GM23338 (cell line): ENCODE data around the gene COL4A2. TPM values are rescaled to one million over a fixed set of nuclear protein-coding genes. Genes with fewer than 3 reads are reported as not detected.

Experiments
- ATAC-seq: fragments of 200-7000 bp; cut with Tn5 transposase; 3 replicates; pipeline ENCODE4 v1.9.1; 2020
- DNase-seq: peaks from one replicate; pipeline ENCODE4 v3.0.0-alpha.2; 2015; ENCODE audit warnings: low spot score
- H2AFZ ChIP-seq: fragments of 200-600 bp; sonication (generic); 2 replicates; pipeline ENCODE4 v1.8.0; 2016; ENCODE audit warnings: antibody characterized with exemption, mild to moderate bottlenecking, moderate library complexity
- H3F3A ChIP-seq: fragments of 200-600 bp; sonication (generic); replicated peaks from 2 replicates; pipeline ENCODE4 v1.8.0; 2017; ENCODE audit warnings: antibody characterized with exemption, mixed run types, low read depth
- H3K27ac ChIP-seq: fragments of 200-600 bp; sonication (generic); 2 replicates; pipeline ENCODE4 v1.6.1; 2016; ENCODE audit warnings: low read depth
- H3K27me3 ChIP-seq: fragments of 200-600 bp; sonication (generic); 2 replicates; pipeline ENCODE4 v1.8.0; 2016; ENCODE audit warnings: mild to moderate bottlenecking, mixed run types, moderate library complexity; ENCODE audit not compliant: insufficient read depth
- H3K36me3 ChIP-seq: fragments of 200-600 bp; sonication (generic); 2 replicates; pipeline ENCODE4 v1.8.0; 2016; ENCODE audit warnings: mild to moderate bottlenecking; ENCODE audit not compliant: insufficient read depth
- H3K4me1 ChIP-seq: fragments of 200-600 bp; sonication (generic); 2 replicates; pipeline ENCODE4 v1.8.0; 2016; ENCODE audit warnings: mild to moderate bottlenecking, moderate library complexity; ENCODE audit not compliant: insufficient read depth
- H3K4me2 ChIP-seq: fragments of 200-600 bp; sonication (generic); 2 replicates; pipeline ENCODE4 v1.7.1; 2017; ENCODE audit warnings: mixed run types
- H3K4me3 ChIP-seq: fragments of 200-600 bp; sonication (generic); 2 replicates; pipeline ENCODE4 v1.6.1; 2016; ENCODE audit warnings: mixed run types
- H3K79me2 ChIP-seq: fragments of 200-600 bp; sonication (generic); replicated peaks from 2 replicates; pipeline ENCODE4 v1.8.0; 2017; ENCODE audit warnings: mild to moderate bottlenecking; ENCODE audit not compliant: insufficient read depth
- H3K9me2 ChIP-seq: fragments of 200-600 bp; sonication (generic); 2 replicates; pipeline ENCODE4 v1.8.0; 2017; ENCODE audit not compliant: insufficient read depth
- H4K20me1 ChIP-seq: fragments of 200-600 bp; sonication (generic); replicated peaks from 2 replicates; pipeline ENCODE4 v1.8.0; 2017; ENCODE audit warnings: mild to moderate bottlenecking; ENCODE audit not compliant: insufficient read depth
- H3K27ac Mint-ChIP-seq: 2 replicates; pipeline ENCODE4 v1.8.0; 2020; ENCODE audit warnings: inconsistent platforms, mild to moderate bottlenecking, moderate library complexity, mixed read lengths
- H3K27me3 Mint-ChIP-seq: 3 replicates; pipeline ENCODE4 v1.8.0; 2022; ENCODE audit warnings: low read depth, mild to moderate bottlenecking, moderate library complexity, mixed read lengths, inconsistent platforms; ENCODE audit not compliant: insufficient read depth, poor library complexity
- H3K36me3 Mint-ChIP-seq: 3 replicates; pipeline ENCODE4 v1.8.0; 2021; ENCODE audit warnings: low read depth, mild to moderate bottlenecking, inconsistent platforms, moderate library complexity, mixed read lengths
- H3K4me1 Mint-ChIP-seq: 3 replicates; pipeline ENCODE4 v1.8.0; 2020; ENCODE audit warnings: mild to moderate bottlenecking, inconsistent platforms, mixed read lengths
- H3K4me3 Mint-ChIP-seq: 3 replicates; pipeline ENCODE4 v1.8.0; 2021; ENCODE audit warnings: moderate library complexity, mild to moderate bottlenecking, inconsistent platforms, mixed read lengths
- H3K9me3 Mint-ChIP-seq: 3 replicates; pipeline ENCODE4 v1.8.0; 2020; ENCODE audit warnings: moderate library complexity, mild to moderate bottlenecking, inconsistent platforms, mixed read lengths
- CREB1 ChIP-seq: fragments of 250-450 bp; sonication (Bioruptor Pico); IDR thresholded peaks from 2 replicates; pipeline ENCODE4 v1.5.0; 2020; ENCODE audit warnings: low read depth, mild to moderate bottlenecking, moderate library complexity
- CTCF ChIP-seq, 2 experiments: fragments of 200-600 bp in 1 of 2; sonication (generic) in 1 of 2; conservative IDR thresholded peaks; 2 replicates each; pipeline versions ENCODE4 v1.5.1 to v1.6.1; 2016 to 2017; ENCODE audit warnings: antibody characterized with exemption in 2 of 2, low read depth in 2 of 2, mild to moderate bottlenecking in 2 of 2, moderate library complexity in 1 of 2
- ETS1 ChIP-seq: IDR thresholded peaks from 2 replicates; pipeline ENCODE4 v1.6.1; 2016; ENCODE audit warnings: antibody characterized with exemption
- EZH2 ChIP-seq: fragments of 200-600 bp; sonication (generic); IDR thresholded peaks from one replicate; pipeline ENCODE4 v1.8.0; 2017; ENCODE audit warnings: antibody characterized with exemption, mild to moderate bottlenecking, low read depth; ENCODE audit not compliant: unreplicated experiment
- EZH2phosphoT487 ChIP-seq: fragments of 200-600 bp; sonication (generic); IDR thresholded peaks from one replicate; pipeline ENCODE4 v1.8.1; 2018; ENCODE audit warnings: antibody characterized with exemption; ENCODE audit not compliant: unreplicated experiment
- JUNB ChIP-seq: IDR thresholded peaks from one replicate; pipeline ENCODE4 v1.6.1; 2016; ENCODE audit warnings: antibody characterized with exemption; ENCODE audit not compliant: unreplicated experiment
- NANOG ChIP-seq: IDR thresholded peaks from 2 replicates; pipeline ENCODE4 v1.6.1; 2016; ENCODE audit warnings: antibody characterized with exemption, borderline replicate concordance
- STAT1 ChIP-seq: IDR thresholded peaks from one replicate; pipeline ENCODE4 v1.6.1; 2016; ENCODE audit warnings: antibody characterized with exemption; ENCODE audit not compliant: unreplicated experiment
- ZNF114 ChIP-seq: fragments of 250-450 bp; sonication (Bioruptor Pico); IDR thresholded peaks from 2 replicates; pipeline ENCODE4 v1.5.0; 2020; ENCODE audit warnings: mild to moderate bottlenecking, moderate library complexity
- ZNF462 ChIP-seq: fragments of 250-450 bp; sonication (Bioruptor Pico); IDR thresholded peaks from 2 replicates; pipeline ENCODE4 v1.5.0; 2020; ENCODE audit warnings: mild to moderate bottlenecking, moderate library complexity
- polyA plus RNA-seq: library from polyadenylated mRNA; unstranded; fragments of >200 nt; fragmentation: Nextera tagmentation; extraction: Ambion mirVana; gene quantifications from 2 replicates; pipeline ENCODE4 v1.2.1, GENCODE V29; 2016
- total RNA-seq: library from RNA; depleted of rRNA; stranded (reverse); fragments of >200 nt; shearing (Covaris generic); gene quantifications from 2 replicates; pipeline ENCODE4 v1.2.3, GENCODE V29; 2014

Gene COL4A2
- total and polyA plus RNA-seq, 2 experiments from 2014 or later, result 37.4 to 131 TPM

- Histone ChIP-seq H3K4me3 (no peak overlapping the region), H3K4me1 (peaks cover 39% of the 10 kb centered on the region), H3K27ac (no peak overlapping the region), H3K27me3 (no peaks in the 10 kb centered on the region), H3K4me2 (no peak overlapping the region), H2AFZ (no peak overlapping the region), H4K20me1 (no peaks in the 10 kb centered on the region), H3K36me3 (no peaks in the 10 kb centered on the region), H3K9me2 (peaks cover 2% of the 10 kb centered on the region; the same call in 1 of the 2 replicates), H3F3A (no peaks in the 10 kb centered on the region), H3K79me2 (peaks cover 46% of the 10 kb centered on the region)
- H3K27ac Mint-ChIP-seq, result no peak overlapping the region
- peaks cover 6% of the 10 kb centered on the region; the same call in 1 of the 3 replicates for H3K36me3 Mint-ChIP-seq
- no peak for ATAC-seq
- TF ChIP-seq EZH2phosphoT487 (no peak), JUNB (no peak), CREB1 (CRISPR knock-in tag) (no peak), NANOG (no peak), STAT1 (no peak), ZNF462 (CRISPR knock-in tag) (no peak), CTCF (conservative IDR thresholded peaks at IDR 0.05; ENCODE audit: low read depth in 2 of 2) (no peak), ZNF114 (no peak), ETS1 (no peak), EZH2 (no peak)
- H3K4me1 Mint-ChIP-seq, result peaks cover 51% of the 10 kb centered on the region
- DNase-seq, result no peak
- peaks cover 5% of the 10 kb centered on the region for H3K27me3 Mint-ChIP-seq
- H3K9me3 Mint-ChIP-seq, result no peaks in the 10 kb centered on the region
- H3K4me3 Mint-ChIP-seq, result no peak overlapping the region
These were observed 22.2 kb downstream of the COL4A2 start for GRCh38 chr13:110329258-110329657.
